ENCODE measurements around the gene TNK1.
A peak's percentile ranks its signal among the peaks of the same experiment; 100 is the strongest.

The TNK1 gene

DNA sequence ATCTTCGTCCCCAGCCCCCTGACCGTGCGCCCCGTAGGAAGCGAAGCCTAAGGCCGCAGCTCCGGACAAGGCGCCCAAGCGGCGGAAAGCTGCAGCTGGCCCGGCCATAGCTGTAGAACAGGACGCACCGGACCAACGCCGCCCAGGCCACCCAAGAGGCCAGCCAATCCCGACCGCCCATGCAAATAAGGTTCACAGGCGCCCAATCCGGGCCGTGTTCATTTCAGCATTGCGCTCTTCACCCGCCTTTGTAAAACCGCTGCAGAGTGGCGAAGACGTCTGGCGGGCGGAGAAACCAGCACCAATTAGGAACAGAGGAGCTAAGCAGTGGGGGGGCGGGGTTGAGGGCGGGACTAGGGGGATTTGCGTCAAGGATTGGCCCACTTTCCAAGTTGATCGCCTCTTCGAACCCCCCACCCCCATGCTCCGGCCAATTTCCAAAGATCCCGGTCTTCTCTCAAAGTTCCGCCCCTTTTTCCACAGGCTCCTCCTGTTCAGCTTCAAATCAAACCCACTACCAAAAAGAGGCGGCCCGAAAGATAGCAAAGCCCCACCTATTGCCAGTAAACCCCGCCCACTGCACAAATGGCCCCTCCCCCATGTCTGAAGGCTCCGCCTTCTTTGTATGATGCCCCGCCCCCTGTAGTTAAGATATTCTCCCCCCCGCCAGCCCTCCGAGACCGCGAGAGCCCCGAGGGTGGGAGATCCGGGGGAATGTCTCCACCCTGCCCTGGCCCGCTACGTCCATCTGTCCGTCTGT is 23.3 kb downstream of the TNK1 start, which contains the start of gene TMEM256 (continued):
- TF ChIP-seq, protein P1, sequence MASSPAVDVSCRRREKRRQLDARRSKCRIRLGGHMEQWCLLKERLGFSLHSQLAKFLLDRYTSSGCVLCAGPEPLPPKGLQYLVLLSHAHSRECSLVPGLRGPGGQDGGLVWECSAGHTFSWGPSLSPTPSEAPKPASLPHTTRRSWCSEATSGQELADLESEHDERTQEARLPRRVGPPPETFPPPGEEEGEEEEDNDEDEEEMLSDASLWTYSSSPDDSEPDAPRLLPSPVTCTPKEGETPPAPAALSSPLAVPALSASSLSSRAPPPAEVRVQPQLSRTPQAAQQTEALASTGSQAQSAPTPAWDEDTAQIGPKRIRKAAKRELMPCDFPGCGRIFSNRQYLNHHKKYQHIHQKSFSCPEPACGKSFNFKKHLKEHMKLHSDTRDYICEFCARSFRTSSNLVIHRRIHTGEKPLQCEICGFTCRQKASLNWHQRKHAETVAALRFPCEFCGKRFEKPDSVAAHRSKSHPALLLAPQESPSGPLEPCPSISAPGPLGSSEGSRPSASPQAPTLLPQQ (tag by site-specific recombination; IDR thresholded peaks at IDR 0.05), result no peak
- TF ChIP-seq ZNF354C (tag by site-specific recombination; IDR thresholded peaks at IDR 0.05; ENCODE audit: borderline replicate concordance, low read depth), result no peak
- TF ChIP-seq, protein P2, sequence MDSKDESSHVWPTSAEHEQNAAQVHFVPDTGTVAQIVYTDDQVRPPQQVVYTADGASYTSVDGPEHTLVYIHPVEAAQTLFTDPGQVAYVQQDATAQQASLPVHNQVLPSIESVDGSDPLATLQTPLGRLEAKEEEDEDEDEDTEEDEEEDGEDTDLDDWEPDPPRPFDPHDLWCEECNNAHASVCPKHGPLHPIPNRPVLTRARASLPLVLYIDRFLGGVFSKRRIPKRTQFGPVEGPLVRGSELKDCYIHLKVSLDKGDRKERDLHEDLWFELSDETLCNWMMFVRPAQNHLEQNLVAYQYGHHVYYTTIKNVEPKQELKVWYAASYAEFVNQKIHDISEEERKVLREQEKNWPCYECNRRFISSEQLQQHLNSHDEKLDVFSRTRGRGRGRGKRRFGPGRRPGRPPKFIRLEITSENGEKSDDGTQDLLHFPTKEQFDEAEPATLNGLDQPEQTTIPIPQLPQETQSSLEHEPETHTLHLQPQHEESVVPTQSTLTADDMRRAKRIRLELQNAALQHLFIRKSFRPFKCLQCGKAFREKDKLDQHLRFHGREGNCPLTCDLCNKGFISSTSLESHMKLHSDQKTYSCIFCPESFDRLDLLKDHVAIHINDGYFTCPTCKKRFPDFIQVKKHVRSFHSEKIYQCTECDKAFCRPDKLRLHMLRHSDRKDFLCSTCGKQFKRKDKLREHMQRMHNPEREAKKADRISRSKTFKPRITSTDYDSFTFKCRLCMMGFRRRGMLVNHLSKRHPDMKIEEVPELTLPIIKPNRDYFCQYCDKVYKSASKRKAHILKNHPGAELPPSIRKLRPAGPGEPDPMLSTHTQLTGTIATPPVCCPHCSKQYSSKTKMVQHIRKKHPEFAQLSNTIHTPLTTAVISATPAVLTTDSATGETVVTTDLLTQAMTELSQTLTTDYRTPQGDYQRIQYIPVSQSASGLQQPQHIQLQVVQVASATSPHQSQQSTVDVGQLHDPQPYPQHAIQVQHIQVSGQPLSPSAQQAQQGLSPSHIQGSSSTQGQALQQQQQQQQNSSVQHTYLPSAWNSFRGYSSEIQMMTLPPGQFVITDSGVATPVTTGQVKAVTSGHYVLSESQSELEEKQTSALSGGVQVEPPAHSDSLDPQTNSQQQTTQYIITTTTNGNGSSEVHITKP (tag by site-specific recombination; IDR thresholded peaks at IDR 0.05), result peak; percentile 96
- TF ChIP-seq ZNF394 (tag by site-specific recombination; IDR thresholded peaks at IDR 0.05; ENCODE audit: borderline replicate concordance), result no peak
- no peak for TF ChIP-seq ZBTB21 (tag by site-specific recombination; IDR thresholded peaks at IDR 0.05)
- TF ChIP-seq, protein P3, sequence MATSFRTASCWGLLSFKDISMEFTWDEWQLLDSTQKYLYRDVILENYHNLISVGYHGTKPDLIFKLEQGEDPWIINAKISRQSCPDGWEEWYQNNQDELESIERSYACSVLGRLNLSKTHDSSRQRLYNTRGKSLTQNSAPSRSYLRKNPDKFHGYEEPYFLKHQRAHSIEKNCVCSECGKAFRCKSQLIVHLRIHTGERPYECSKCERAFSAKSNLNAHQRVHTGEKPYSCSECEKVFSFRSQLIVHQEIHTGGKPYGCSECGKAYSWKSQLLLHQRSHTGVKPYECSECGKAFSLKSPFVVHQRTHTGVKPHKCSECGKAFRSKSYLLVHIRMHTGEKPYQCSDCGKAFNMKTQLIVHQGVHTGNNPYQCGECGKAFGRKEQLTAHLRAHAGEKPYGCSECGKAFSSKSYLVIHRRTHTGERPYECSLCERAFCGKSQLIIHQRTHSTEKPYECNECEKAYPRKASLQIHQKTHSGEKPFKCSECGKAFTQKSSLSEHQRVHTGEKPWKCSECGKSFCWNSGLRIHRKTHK (tag by site-specific recombination; IDR thresholded peaks at IDR 0.05), result no peak
- TF ChIP-seq TCF7L2 (IDR thresholded peaks at IDR 0.05; ENCODE audit: borderline replicate concordance, low read depth, low read length), result no peak
- TF ChIP-seq, protein P4, sequence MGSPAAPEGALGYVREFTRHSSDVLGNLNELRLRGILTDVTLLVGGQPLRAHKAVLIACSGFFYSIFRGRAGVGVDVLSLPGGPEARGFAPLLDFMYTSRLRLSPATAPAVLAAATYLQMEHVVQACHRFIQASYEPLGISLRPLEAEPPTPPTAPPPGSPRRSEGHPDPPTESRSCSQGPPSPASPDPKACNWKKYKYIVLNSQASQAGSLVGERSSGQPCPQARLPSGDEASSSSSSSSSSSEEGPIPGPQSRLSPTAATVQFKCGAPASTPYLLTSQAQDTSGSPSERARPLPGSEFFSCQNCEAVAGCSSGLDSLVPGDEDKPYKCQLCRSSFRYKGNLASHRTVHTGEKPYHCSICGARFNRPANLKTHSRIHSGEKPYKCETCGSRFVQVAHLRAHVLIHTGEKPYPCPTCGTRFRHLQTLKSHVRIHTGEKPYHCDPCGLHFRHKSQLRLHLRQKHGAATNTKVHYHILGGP (tag by site-specific recombination; IDR thresholded peaks at IDR 0.05), result no peak
- TF ChIP-seq SCRT1 (tag by site-specific recombination; IDR thresholded peaks at IDR 0.05; ENCODE audit: borderline replicate concordance), result no peak
- TF ChIP-seq ZNF548 (tag by site-specific recombination; IDR thresholded peaks at IDR 0.05), result no peak
- TF ChIP-seq, protein P5, sequence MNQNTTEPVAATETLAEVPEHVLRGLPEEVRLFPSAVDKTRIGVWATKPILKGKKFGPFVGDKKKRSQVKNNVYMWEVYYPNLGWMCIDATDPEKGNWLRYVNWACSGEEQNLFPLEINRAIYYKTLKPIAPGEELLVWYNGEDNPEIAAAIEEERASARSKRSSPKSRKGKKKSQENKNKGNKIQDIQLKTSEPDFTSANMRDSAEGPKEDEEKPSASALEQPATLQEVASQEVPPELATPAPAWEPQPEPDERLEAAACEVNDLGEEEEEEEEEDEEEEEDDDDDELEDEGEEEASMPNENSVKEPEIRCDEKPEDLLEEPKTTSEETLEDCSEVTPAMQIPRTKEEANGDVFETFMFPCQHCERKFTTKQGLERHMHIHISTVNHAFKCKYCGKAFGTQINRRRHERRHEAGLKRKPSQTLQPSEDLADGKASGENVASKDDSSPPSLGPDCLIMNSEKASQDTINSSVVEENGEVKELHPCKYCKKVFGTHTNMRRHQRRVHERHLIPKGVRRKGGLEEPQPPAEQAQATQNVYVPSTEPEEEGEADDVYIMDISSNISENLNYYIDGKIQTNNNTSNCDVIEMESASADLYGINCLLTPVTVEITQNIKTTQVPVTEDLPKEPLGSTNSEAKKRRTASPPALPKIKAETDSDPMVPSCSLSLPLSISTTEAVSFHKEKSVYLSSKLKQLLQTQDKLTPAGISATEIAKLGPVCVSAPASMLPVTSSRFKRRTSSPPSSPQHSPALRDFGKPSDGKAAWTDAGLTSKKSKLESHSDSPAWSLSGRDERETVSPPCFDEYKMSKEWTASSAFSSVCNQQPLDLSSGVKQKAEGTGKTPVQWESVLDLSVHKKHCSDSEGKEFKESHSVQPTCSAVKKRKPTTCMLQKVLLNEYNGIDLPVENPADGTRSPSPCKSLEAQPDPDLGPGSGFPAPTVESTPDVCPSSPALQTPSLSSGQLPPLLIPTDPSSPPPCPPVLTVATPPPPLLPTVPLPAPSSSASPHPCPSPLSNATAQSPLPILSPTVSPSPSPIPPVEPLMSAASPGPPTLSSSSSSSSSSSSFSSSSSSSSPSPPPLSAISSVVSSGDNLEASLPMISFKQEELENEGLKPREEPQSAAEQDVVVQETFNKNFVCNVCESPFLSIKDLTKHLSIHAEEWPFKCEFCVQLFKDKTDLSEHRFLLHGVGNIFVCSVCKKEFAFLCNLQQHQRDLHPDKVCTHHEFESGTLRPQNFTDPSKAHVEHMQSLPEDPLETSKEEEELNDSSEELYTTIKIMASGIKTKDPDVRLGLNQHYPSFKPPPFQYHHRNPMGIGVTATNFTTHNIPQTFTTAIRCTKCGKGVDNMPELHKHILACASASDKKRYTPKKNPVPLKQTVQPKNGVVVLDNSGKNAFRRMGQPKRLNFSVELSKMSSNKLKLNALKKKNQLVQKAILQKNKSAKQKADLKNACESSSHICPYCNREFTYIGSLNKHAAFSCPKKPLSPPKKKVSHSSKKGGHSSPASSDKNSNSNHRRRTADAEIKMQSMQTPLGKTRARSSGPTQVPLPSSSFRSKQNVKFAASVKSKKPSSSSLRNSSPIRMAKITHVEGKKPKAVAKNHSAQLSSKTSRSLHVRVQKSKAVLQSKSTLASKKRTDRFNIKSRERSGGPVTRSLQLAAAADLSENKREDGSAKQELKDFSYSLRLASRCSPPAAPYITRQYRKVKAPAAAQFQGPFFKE (tag by site-specific recombination; IDR thresholded peaks at IDR 0.05; ENCODE audit: borderline replicate concordance), result no peak
- no peak for TF ChIP-seq ZNF571 (tag by site-specific recombination; IDR thresholded peaks at IDR 0.05)
- peak; percentile 98 for TF ChIP-seq IKZF3 (tag by site-specific recombination; IDR thresholded peaks at IDR 0.05)
- TF ChIP-seq, protein P6, sequence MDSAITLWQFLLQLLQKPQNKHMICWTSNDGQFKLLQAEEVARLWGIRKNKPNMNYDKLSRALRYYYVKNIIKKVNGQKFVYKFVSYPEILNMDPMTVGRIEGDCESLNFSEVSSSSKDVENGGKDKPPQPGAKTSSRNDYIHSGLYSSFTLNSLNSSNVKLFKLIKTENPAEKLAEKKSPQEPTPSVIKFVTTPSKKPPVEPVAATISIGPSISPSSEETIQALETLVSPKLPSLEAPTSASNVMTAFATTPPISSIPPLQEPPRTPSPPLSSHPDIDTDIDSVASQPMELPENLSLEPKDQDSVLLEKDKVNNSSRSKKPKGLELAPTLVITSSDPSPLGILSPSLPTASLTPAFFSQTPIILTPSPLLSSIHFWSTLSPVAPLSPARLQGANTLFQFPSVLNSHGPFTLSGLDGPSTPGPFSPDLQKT (IDR thresholded peaks at IDR 0.05; ENCODE audit: borderline replicate concordance, low read depth, low read length), result no peak
- TF ChIP-seq, protein P7, sequence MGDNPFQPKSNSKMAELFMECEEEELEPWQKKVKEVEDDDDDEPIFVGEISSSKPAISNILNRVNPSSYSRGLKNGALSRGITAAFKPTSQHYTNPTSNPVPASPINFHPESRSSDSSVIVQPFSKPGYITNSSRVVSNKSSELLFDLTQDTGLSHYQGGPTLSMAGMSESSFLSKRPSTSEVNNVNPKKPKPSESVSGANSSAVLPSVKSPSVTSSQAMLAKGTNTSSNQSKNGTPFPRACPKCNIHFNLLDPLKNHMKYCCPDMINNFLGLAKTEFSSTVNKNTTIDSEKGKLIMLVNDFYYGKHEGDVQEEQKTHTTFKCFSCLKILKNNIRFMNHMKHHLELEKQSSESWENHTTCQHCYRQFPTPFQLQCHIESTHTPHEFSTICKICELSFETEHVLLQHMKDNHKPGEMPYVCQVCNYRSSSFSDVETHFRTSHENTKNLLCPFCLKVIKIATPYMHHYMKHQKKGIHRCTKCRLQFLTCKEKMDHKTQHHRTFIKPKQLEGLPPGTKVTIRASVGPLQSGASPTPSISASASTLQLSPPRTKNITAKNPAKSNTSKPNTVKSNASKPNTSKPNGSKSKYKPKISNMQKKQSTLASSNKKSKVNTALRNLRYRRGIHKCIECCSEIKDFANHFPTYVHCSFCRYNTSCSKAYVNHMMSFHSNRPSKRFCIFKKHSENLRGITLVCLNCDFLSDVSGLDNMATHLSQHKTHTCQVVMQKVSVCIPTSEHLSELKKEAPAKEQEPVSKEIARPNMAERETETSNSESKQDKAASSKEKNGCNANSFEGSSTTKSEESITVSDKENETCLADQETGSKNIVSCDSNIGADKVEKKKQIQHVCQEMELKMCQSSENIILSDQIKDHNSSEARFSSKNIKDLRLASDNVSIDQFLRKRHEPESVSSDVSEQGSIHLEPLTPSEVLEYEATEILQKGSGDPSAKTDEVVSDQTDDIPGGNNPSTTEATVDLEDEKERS (tag by site-specific recombination; IDR thresholded peaks at IDR 0.05), result no peak
- TF ChIP-seq, protein P8, sequence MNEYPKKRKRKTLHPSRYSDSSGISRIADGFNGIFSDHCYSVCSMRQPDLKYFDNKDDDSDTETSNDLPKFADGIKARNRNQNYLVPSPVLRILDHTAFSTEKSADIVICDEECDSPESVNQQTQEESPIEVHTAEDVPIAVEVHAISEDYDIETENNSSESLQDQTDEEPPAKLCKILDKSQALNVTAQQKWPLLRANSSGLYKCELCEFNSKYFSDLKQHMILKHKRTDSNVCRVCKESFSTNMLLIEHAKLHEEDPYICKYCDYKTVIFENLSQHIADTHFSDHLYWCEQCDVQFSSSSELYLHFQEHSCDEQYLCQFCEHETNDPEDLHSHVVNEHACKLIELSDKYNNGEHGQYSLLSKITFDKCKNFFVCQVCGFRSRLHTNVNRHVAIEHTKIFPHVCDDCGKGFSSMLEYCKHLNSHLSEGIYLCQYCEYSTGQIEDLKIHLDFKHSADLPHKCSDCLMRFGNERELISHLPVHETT (tag by site-specific recombination; IDR thresholded peaks at IDR 0.05), result no peak
- peak; percentile 46; the same call in 1 of the 2 replicates for TF ChIP-seq ZIC2 (tag by site-specific recombination; IDR thresholded peaks at IDR 0.05)

Data from HEK293 (cell line).